ENCODE results near the gene BNC1. TPM values are rescaled to one million over a fixed set of nuclear protein-coding genes. Genes with fewer than 3 reads are reported as not detected.

The BNC1 gene
- total and polyA plus RNA-seq, 10 of the 15 experiments (the other 5 are each of a cell fraction or from before 2014, with no cell fraction given) = 0.01 TPM; not detected in 9

GRCh38 chr15:83289160-83289559 is 4.7 kb upstream of the BNC1 start (continued):
- TF ChIP-seq CUX1 (IDR thresholded peaks at IDR 0.05; ENCODE audit: insufficient replicate concordance, low read depth, low read length) (no peak), SIX5 (IDR thresholded peaks at IDR 0.05; ENCODE audit: low read depth, low read length, severe bottlenecking) (no peak), LARP7 (IDR thresholded peaks at IDR 0.05) (no peak), PML (IDR thresholded peaks at IDR 0.05; ENCODE audit: low read length) (no peak), EZH2 (IDR thresholded peaks at IDR 0.05; ENCODE audit: borderline replicate concordance, control insufficient read depth, low read depth, low read length) (no peak)
- TF ChIP-seq, protein P1, sequence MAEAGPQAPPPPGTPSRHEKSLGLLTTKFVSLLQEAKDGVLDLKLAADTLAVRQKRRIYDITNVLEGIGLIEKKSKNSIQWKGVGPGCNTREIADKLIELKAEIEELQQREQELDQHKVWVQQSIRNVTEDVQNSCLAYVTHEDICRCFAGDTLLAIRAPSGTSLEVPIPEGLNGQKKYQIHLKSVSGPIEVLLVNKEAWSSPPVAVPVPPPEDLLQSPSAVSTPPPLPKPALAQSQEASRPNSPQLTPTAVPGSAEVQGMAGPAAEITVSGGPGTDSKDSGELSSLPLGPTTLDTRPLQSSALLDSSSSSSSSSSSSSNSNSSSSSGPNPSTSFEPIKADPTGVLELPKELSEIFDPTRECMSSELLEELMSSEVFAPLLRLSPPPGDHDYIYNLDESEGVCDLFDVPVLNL (IDR thresholded peaks at IDR 0.05; ENCODE audit: low read depth, low read length) = no peak

- WGBS (ENCODE audit: insufficient coverage, insufficient replicate concordance, low lambda C conversion rate, missing lambda C conversion rate) = 22% methylated on average over 7 of the region's 7 CpGs
- ChIA-PET CTCF (no interaction called here), RAD21 (ENCODE audit: unreplicated experiment) (no interaction called here), POLR2A (no interaction called here), SMC1A (ENCODE audit: uncharacterized antibody, unreplicated experiment) (no interaction called here)
- no peak overlapping the region for H2AFZ ChIP-seq (ENCODE audit: control insufficient read depth, low read depth, low read length)
- H3K27me3 ChIP-seq (replicated peaks in 1 of 2; ENCODE audit: control insufficient read depth in 2 of 2, insufficient read depth in 2 of 2, low read length in 1 of 2) = peaks cover 7% of the 10 kb centered on the region in 2 experiments
- H3K4me2 ChIP-seq (ENCODE audit: control insufficient read depth, insufficient read depth) = no peak overlapping the region
- no peaks in the 10 kb centered on the region for H3K9me3 ChIP-seq (replicated peaks; ENCODE audit: control insufficient read depth, insufficient read depth, low read length)
- intact Hi-C loops (cut with micrococcal nuclease; ENCODE audit: unreplicated experiment) = no loop called here
- no peaks in the 10 kb centered on the region for H4K20me1 ChIP-seq (ENCODE audit: control insufficient read depth, insufficient read depth)
- no TSS peak for BruUV-seq (replicated peaks)
- H3K36me3 ChIP-seq (ENCODE audit: control insufficient read depth in 2 of 2, insufficient read depth in 2 of 2, low read length in 1 of 2) = no peaks in the 10 kb centered on the region
- H3K27ac ChIP-seq (ENCODE audit: control insufficient read depth, insufficient read depth) = no peak overlapping the region
- in situ Hi-C loops (cut with MboI) = no loop called here
- no peaks in the 10 kb centered on the region for H3K79me2 ChIP-seq (ENCODE audit: control insufficient read depth, insufficient read depth, low read length)
- no peaks in the 10 kb centered on the region for H3K4me1 ChIP-seq (ENCODE audit: control insufficient read depth, insufficient read depth, low read length)
- no peak for FAIRE-seq
- DNase-seq (ENCODE audit: low read depth, low spot score) = no peak
- no peak overlapping the region for H3K4me3 ChIP-seq
- ATAC-seq = no peak
- H3K9ac ChIP-seq (ENCODE audit: control insufficient read depth, insufficient read depth, low read length) = no peak overlapping the region
- TF ChIP-seq RAD51 (IDR thresholded peaks at IDR 0.05) (no peak), SMAD1 (IDR thresholded peaks at IDR 0.05; ENCODE audit: low read depth, partially characterized antibody) (no peak), BRCA1 (IDR thresholded peaks at IDR 0.05; ENCODE audit: low read depth, low read length) (no peak), PAX5 (IDR thresholded peaks at IDR 0.05; ENCODE audit: borderline replicate concordance, low read depth, low read length) (no peak), SMARCA5 (IDR thresholded peaks at IDR 0.05) (no peak)
- TF ChIP-seq, protein P2, sequence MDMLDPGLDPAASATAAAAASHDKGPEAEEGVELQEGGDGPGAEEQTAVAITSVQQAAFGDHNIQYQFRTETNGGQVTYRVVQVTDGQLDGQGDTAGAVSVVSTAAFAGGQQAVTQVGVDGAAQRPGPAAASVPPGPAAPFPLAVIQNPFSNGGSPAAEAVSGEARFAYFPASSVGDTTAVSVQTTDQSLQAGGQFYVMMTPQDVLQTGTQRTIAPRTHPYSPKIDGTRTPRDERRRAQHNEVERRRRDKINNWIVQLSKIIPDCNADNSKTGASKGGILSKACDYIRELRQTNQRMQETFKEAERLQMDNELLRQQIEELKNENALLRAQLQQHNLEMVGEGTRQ (IDR thresholded peaks at IDR 0.05; ENCODE audit: borderline replicate concordance, low read depth, low read length) = no peak
- TF ChIP-seq, protein P3, sequence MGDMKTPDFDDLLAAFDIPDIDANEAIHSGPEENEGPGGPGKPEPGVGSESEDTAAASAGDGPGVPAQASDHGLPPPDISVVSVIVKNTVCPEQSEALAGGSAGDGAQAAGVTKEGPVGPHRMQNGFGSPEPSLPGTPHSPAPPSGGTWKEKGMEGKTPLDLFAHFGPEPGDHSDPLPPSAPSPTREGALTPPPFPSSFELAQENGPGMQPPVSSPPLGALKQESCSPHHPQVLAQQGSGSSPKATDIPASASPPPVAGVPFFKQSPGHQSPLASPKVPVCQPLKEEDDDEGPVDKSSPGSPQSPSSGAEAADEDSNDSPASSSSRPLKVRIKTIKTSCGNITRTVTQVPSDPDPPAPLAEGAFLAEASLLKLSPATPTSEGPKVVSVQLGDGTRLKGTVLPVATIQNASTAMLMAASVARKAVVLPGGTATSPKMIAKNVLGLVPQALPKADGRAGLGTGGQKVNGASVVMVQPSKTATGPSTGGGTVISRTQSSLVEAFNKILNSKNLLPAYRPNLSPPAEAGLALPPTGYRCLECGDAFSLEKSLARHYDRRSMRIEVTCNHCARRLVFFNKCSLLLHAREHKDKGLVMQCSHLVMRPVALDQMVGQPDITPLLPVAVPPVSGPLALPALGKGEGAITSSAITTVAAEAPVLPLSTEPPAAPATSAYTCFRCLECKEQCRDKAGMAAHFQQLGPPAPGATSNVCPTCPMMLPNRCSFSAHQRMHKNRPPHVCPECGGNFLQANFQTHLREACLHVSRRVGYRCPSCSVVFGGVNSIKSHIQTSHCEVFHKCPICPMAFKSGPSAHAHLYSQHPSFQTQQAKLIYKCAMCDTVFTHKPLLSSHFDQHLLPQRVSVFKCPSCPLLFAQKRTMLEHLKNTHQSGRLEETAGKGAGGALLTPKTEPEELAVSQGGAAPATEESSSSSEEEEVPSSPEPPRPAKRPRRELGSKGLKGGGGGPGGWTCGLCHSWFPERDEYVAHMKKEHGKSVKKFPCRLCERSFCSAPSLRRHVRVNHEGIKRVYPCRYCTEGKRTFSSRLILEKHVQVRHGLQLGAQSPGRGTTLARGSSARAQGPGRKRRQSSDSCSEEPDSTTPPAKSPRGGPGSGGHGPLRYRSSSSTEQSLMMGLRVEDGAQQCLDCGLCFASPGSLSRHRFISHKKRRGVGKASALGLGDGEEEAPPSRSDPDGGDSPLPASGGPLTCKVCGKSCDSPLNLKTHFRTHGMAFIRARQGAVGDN (IDR thresholded peaks at IDR 0.05) = no peak
Measured at GRCh38 chr15:83288381-83288801, 3.9 kb upstream of the BNC1 start.

Data from GM12878 (cell line).